Measurements from ENCODE around the gene CCDC18.

- TF ChIP-seq CTCF (IDR thresholded peaks at IDR 0.05) (no peak), POLR2A (IDR thresholded peaks at IDR 0.05) (no peak)
These were observed 57.9 kb downstream of the CCDC18 start for GRCh38 chr1:93238425-93238824.
